ENCODE results near the gene ZNF519.
A peak's percentile ranks its signal among the peaks of the same experiment; 100 is the strongest.
"Not testable (repeated sequence)": the region's sequence is repeated elsewhere in the genome, so short reads cannot be mapped to it uniquely, and the experiment has no call there.

The ZNF519 gene

GRCh38 chr18:14147935-14148865 is 16.0 kb upstream of the ZNF519 start:
- DNase-seq (ENCODE audit: low spot score): not testable (repeated sequence)

GRCh38 chr18:14146771-14147170 is 14.5 kb upstream of the ZNF519 start:
- not testable (repeated sequence) for DNase-seq (ENCODE audit: low spot score)

GRCh38 chr18:14145581-14146338 is 13.5 kb upstream of the ZNF519 start:
- not testable (repeated sequence) for DNase-seq (ENCODE audit: low spot score)

- not testable (repeated sequence) for DNase-seq (ENCODE audit: low spot score)
Measured at GRCh38 chr18:14145021-14145420, 12.8 kb upstream of the ZNF519 start.

GRCh38 chr18:14144628-14144895 is 12.3 kb upstream of the ZNF519 start:
- no peak for DNase-seq (ENCODE audit: low spot score)

GRCh38 chr18:14143871-14144627 is 11.8 kb upstream of the ZNF519 start:
- not testable (repeated sequence) for DNase-seq (ENCODE audit: low spot score)

GRCh38 chr18:14143396-14143795 is 11.2 kb upstream of the ZNF519 start:
- DNase-seq (ENCODE audit: low spot score): not testable (repeated sequence)

- not testable (repeated sequence) for DNase-seq (ENCODE audit: low spot score)
Measured at GRCh38 chr18:14142177-14142576, 9.9 kb upstream of the ZNF519 start.

- not testable (repeated sequence) for DNase-seq (ENCODE audit: low spot score)
Measured at GRCh38 chr18:14139583-14139982, 7.3 kb upstream of the ZNF519 start.

- peak; percentile 12 for DNase-seq (ENCODE audit: low spot score)
Measured at GRCh38 chr18:14137971-14138370, 5.7 kb upstream of the ZNF519 start.

- not testable (repeated sequence) for DNase-seq (ENCODE audit: low spot score)
Measured at GRCh38 chr18:14131696-14132270, 452 bp downstream of the ZNF519 start.

GRCh38 chr18:14130804-14131203 is 1.4 kb downstream of the ZNF519 start:
- not testable (repeated sequence) for DNase-seq (ENCODE audit: low spot score)

GRCh38 chr18:14124689-14125088 is 7.5 kb downstream of the ZNF519 start:
- DNase-seq (ENCODE audit: low spot score): no peak

GRCh38 chr18:14122097-14122496 is 10.1 kb downstream of the ZNF519 start:
- DNase-seq (ENCODE audit: low spot score): no peak

- DNase-seq (ENCODE audit: low spot score): no peak
Measured at GRCh38 chr18:14120926-14121325, 11.3 kb downstream of the ZNF519 start.

GRCh38 chr18:14117606-14118005 is 14.6 kb downstream of the ZNF519 start:
- no peak for DNase-seq (ENCODE audit: low spot score)

GRCh38 chr18:14106906-14107305 is 25.3 kb downstream of the ZNF519 start:
- no peak for DNase-seq (ENCODE audit: low spot score)

- DNase-seq (ENCODE audit: low spot score): peak; percentile 63
Measured at GRCh38 chr18:14104906-14105748, 27.1 kb downstream of the ZNF519 start.

- DNase-seq (ENCODE audit: low spot score): no peak
Measured at GRCh38 chr18:14104201-14104600, 28.0 kb downstream of the ZNF519 start.

GRCh38 chr18:14100503-14101286 is 31.5 kb downstream of the ZNF519 start:
- DNase-seq (ENCODE audit: low spot score): no peak

All from kidney tubule cell (primary cell).